ENCODE results near the gene MAP6D1. TPM values are rescaled to one million over a fixed set of nuclear protein-coding genes. Genes with fewer than 3 reads are reported as not detected.

Gene MAP6D1
- total RNA-seq, 2 donors from 2014 or later, result 0.99 to 7.0 TPM

GRCh38 chr3:183845090-183845489, 19.7 kb upstream of the MAP6D1 start:
- Histone ChIP-seq H3K27ac (no peak overlapping the region), H3K4me1 (peaks cover 5% of the 10 kb centered on the region), H3K9me3 (no peaks in the 10 kb centered on the region), H3K27me3 (no peaks in the 10 kb centered on the region), H3K36me3 (replicated peaks in 1 of 2; ENCODE audit: insufficient read depth in 1 of 2, low read depth in 2 of 2) (peaks cover 4 to 18% of the 10 kb centered on the region in 2 donors), H3K4me3 (no peak overlapping the region)
- intact Hi-C loops (cut with DNase I), result no loop called here
- ATAC-seq (no peak), DNase-seq (no peak)
- WGBS, 2 donors, result 86 to 87% methylated on average over 4 of the region's 4 CpGs
- TF ChIP-seq CTCF (IDR thresholded peaks at IDR 0.05), result no peak
- no peak for TF ChIP-seq POLR2A (IDR thresholded peaks at IDR 0.05)

GRCh38 chr3:183844606-183845005, 19.2 kb upstream of the MAP6D1 start:
- ATAC-seq (no peak), DNase-seq (no peak)
- Histone ChIP-seq H3K9me3 (no peaks in the 10 kb centered on the region), H3K4me1 (peaks cover 5% of the 10 kb centered on the region), H3K36me3 (replicated peaks in 1 of 2; ENCODE audit: insufficient read depth in 1 of 2, low read depth in 2 of 2) (peaks cover 4 to 22% of the 10 kb centered on the region in 2 donors), H3K27ac (no peak overlapping the region), H3K27me3 (no peaks in the 10 kb centered on the region), H3K4me3 (no peak overlapping the region)
- no peak for TF ChIP-seq POLR2A (IDR thresholded peaks at IDR 0.05)
- intact Hi-C loops (cut with DNase I), result no loop called here
- 80 to 92% methylated on average over 2 of the region's 2 CpGs for WGBS, 2 donors

- H3K4me1 ChIP-seq, result no peaks in the 10 kb centered on the region
- no peaks in the 10 kb centered on the region for H3K27me3 ChIP-seq
- no peak overlapping the region for H3K27ac ChIP-seq
- H3K36me3 ChIP-seq (replicated peaks in 1 of 2; ENCODE audit: insufficient read depth in 1 of 2, low read depth in 2 of 2), result peaks cover 4 to 20% of the 10 kb centered on the region in 2 donors
- TF ChIP-seq POLR2A (IDR thresholded peaks at IDR 0.05) (no peak), CTCF (IDR thresholded peaks at IDR 0.05) (no peak)
- intact Hi-C loops (cut with DNase I), result no loop called here
- H3K4me3 ChIP-seq, result no peak overlapping the region
- H3K9me3 ChIP-seq, result no peaks in the 10 kb centered on the region
- ATAC-seq, result no peak
- no peak for DNase-seq
- 94 to 99% methylated on average over 4 of the region's 4 CpGs for WGBS, 2 donors
Measured at GRCh38 chr3:183839751-183840150, 14.4 kb upstream of the MAP6D1 start.

GRCh38 chr3:183837894-183838293, 12.5 kb upstream of the MAP6D1 start:
- Histone ChIP-seq H3K4me1 (no peaks in the 10 kb centered on the region), H3K27me3 (no peaks in the 10 kb centered on the region), H3K27ac (no peak overlapping the region), H3K4me3 (no peak overlapping the region), H3K36me3 (replicated peaks in 1 of 2; ENCODE audit: insufficient read depth in 1 of 2, low read depth in 2 of 2) (peaks cover 8 to 26% of the 10 kb centered on the region in 2 donors), H3K9me3 (no peaks in the 10 kb centered on the region)
- ATAC-seq (no peak), DNase-seq (no peak)
- WGBS, 2 donors, result 98 to 100% methylated on average over 3 of the region's 3 CpGs
- TF ChIP-seq CTCF (IDR thresholded peaks at IDR 0.05), result no peak
- no peak for TF ChIP-seq POLR2A (IDR thresholded peaks at IDR 0.05)
- intact Hi-C loops (cut with DNase I), result no loop called here

GRCh38 chr3:183837390-183837789, 12.0 kb upstream of the MAP6D1 start:
- Histone ChIP-seq H3K27ac (no peak overlapping the region), H3K36me3 (replicated peaks in 1 of 2; ENCODE audit: insufficient read depth in 1 of 2, low read depth in 2 of 2) (peaks cover 8 to 28% of the 10 kb centered on the region in 2 donors), H3K4me1 (no peaks in the 10 kb centered on the region), H3K9me3 (no peaks in the 10 kb centered on the region), H3K4me3 (no peak overlapping the region), H3K27me3 (no peaks in the 10 kb centered on the region)
- no peak for TF ChIP-seq CTCF (IDR thresholded peaks at IDR 0.05)
- TF ChIP-seq POLR2A (IDR thresholded peaks at IDR 0.05), result no peak
- 91 to 94% methylated on average over 9 of the region's 9 CpGs for WGBS, 2 donors
- ATAC-seq, result no peak
- intact Hi-C loops (cut with DNase I), result no loop called here
- DNase-seq, result no peak

Measured in body of pancreas (tissue), 4 donors.